HEK293 (cell line): Measurements from ENCODE around the gene HSPB2.

Source experiments
- CTCF ChIP-seq: fragments of 450-650 bp; formaldehyde crosslinking; IDR thresholded peaks from 2 replicates; pipeline ENCODE4 v1.5.1; 2016; ENCODE audit warnings: missing biosample characterization, missing genetic modification characterization
- ZBTB7A ChIP-seq: fragments of 450-650 bp; formaldehyde crosslinking; IDR thresholded peaks from 2 replicates; pipeline ENCODE4 v1.5.1; 2016; ENCODE audit warnings: low read depth, missing biosample characterization, missing genetic modification characterization
- ZNF114 ChIP-seq: fragments of 450-650 bp; formaldehyde crosslinking; IDR thresholded peaks from 2 replicates; pipeline ENCODE4 v1.5.0; 2017; ENCODE audit warnings: missing biosample characterization, missing genetic modification characterization
- ZNF324 ChIP-seq: fragments of 450-650 bp; formaldehyde crosslinking; IDR thresholded peaks from 2 replicates; pipeline ENCODE4 v1.5.1; 2016; ENCODE audit warnings: missing biosample characterization, missing genetic modification characterization
- ZNF48 ChIP-seq: fragments of 450-650 bp; formaldehyde crosslinking; IDR thresholded peaks from 2 replicates; pipeline ENCODE4 v1.5.1; 2016; ENCODE audit warnings: missing biosample characterization, missing genetic modification characterization

- TF ChIP-seq ZNF114 (tag by site-specific recombination) (no peak), ZBTB7A (no peak), ZNF324 (tag by site-specific recombination) (no peak), ZNF48 (tag by site-specific recombination) (no peak), CTCF (tag by site-specific recombination) (no peak)
Observed at GRCh38 chr11:111886032-111886431, 26.5 kb upstream of the HSPB2 start.
